Activated CD4-positive, alpha-beta T cell treated with anti-CD3 and anti-CD28 coated beads, Interleukin-2, amount 50 U/mL, for 1 hour (primary cell): ENCODE data around the gene GUCD1.
"Not testable (repeated sequence)": the region's sequence is repeated elsewhere in the genome, so short reads cannot be mapped to it uniquely, and the experiment has no call there.

Experiments
- DNase-seq: peaks from one replicate; pipeline ENCODE4 v3.0.0-alpha.2; 2020

GUCD1 gene

DNA sequence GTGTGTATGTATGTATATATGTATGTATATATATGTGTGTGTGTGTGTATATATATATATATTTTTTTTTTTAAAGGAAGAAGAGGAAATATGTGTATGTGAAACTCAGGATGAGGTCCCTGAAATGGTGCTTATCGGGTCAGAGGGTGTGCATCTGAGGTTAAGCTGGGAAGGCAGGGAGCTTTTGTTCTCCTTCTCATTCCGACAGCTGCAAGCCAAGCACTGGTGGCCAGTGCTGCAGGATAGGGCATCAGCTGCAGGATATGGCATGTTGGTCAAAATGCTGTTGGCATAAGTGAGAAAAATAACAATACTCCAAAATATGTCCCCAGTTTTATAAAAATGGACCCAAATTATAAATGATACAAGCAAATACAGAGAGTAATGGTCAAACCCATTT, 8.3 kb upstream of the GUCD1 start:
- DNase-seq = no peak

DNA sequence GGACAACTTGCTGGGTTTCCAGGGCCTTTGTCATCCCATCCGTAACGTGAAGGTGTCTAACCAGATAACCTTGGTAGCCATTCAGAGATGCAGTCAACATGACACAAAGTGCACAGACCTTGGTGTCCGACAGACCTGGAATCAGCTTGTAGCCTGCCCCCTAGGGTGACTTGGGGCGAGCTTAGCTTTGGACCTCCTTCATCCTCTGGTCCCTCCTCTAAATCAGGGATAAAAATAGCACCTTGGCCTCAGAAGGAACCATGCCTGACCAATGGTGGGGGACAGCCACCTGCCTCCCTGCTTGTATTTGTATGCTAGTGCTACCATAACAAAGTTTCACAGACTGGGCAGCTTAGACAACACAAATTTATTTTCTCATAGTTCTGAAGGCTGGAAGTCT, 4.5 kb upstream of the GUCD1 start:
- no peak for DNase-seq

DNA sequence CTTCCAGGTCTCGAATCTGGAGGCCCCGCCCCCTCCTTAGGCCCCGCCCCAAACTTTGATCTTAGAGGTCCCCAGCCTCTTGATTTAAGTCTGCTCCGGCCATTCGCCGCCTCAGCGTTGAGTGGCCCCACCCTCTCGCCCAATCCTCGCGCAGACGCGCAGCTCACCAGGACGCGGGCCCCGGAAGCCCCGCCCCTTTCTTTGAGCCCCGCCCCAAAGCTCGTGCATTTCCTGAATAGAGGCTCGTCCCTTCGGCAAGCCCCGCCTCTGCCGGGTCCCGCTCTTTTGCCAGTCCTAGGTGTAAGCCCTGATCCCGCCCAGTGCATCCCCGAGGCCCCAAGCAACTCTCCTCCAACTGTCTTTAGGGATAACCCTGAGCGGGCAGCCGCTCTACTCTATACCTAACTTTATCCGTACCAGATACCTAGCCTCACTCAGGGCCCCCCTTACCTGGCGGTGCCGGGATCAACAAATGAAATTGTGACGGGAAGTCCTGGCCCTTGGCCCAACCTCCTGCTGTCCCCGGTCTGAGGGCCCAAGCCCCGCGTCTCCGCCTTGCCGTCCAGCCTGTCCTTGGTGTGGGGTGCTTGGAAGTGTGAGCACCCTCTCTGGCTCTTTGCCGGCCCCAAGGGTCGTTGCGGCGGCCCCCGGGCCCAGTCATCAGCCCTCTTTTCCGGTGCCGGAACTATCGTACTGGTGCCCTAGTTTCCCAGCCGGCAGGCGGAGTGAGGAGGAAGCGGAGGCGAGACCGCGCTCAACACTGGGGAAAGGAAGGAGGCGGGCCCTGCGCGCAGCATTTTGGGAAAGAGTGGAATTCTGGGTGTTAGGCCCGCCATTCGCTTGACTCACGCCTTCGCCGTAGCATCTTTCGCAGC, 464 bp upstream of the GUCD1 start, which contains the start of gene SNRPD3:
Gene SNRPD3 (plus strand): TSS at position 835 of the 875 bp plus-strand sequence. CDS start 1,676 bp downstream, outside the sequence.
- peak; percentile 100 for DNase-seq

DNA sequence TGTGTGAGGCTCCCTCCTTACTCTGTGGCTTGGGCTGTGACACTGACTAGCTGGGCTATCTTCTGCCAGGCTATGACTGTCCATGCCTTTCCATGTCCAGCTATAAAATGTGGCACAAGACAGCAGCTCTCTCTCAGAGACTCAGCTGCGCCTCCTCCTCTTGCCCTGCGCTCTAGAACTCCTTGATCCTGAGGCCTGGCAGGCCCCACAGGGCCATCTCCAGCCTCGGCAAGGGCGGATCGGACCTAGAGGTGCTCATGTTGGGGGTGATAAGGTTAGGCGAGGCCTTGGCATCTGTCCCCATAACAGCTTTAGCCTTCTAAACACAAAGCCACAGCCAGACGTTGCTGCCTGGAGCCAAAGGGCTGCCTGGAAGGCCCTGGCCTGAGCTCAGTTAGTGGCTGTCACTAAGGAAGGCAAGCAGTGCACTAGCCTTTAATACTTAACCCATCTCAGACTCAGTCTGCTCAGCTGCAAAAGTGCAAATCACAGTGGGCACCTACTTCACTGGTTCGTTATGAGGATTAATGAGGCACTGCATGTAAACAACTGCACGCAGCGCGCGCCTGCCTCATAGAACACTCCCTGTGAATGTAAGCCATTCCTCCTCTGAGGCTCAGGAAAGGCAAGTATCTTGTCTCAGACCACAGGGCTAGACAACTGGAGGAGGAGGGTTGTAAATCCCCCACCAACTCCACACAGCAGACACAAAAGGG, 1.2 kb downstream of the GUCD1 start:
- no peak for DNase-seq

DNA sequence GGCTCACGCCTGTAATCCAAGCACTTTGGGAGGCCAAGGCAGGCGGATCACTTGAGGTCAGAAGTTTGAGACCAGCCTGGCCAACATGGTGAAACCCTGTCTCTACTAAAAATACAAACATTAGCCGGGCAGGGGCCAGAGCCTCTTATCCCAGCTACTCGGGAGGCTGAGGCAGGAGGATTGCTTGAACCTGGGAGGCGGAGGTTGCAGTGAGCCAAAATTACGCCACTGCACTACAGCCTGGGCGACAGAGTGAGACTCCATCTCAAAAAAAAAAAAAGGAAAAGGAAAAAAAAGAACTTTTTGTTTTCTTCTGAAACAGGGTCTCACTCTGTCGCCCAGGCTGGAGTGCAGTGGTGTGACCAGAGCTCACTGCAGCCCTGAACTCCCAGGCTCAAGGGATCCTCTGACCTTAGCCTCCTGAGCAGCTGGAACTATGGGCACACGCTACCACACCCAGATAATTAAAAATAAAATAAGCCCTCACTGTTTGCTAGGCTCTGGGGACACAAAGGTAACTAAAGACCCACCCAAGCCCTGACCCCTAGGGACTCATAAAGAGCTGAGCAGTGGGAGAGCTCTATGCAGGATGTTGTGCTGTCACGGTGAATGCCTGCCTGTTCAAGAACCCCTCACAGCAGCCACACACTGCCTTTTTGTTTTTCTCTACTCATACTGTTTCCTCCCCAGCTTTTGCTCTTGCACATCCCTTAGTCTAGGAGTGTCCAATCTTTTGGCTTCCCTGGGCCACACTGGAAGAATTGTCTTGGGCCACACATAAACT, 2.2 kb downstream of the GUCD1 start:
- not testable (repeated sequence) for DNase-seq

DNA sequence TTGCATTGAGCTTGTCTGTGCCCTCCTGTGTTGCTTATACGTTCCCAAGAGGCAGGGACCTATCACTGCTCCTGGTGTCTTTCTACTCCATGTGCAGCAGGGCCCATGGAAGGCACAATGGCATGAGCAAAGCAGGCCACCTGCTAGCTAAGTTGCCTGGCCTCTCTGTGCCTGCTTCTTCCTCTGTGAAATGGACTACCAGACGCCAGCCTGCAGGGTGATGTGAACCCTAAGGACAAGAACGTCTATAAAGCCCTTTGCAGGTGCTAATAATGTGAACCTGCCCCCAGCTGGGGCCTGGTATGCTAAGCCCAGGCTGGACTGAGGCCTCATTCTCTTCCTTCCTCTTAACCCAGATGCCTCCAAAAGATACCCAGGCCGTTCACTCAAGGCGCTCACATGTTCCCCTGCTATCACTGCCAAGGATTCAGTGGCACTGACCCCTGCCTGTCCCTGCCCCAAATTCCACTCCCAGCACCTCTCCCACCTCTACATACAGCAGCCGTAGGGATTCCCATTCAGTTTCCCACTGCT, 4.0 kb downstream of the GUCD1 start:
- DNase-seq = no peak

DNA sequence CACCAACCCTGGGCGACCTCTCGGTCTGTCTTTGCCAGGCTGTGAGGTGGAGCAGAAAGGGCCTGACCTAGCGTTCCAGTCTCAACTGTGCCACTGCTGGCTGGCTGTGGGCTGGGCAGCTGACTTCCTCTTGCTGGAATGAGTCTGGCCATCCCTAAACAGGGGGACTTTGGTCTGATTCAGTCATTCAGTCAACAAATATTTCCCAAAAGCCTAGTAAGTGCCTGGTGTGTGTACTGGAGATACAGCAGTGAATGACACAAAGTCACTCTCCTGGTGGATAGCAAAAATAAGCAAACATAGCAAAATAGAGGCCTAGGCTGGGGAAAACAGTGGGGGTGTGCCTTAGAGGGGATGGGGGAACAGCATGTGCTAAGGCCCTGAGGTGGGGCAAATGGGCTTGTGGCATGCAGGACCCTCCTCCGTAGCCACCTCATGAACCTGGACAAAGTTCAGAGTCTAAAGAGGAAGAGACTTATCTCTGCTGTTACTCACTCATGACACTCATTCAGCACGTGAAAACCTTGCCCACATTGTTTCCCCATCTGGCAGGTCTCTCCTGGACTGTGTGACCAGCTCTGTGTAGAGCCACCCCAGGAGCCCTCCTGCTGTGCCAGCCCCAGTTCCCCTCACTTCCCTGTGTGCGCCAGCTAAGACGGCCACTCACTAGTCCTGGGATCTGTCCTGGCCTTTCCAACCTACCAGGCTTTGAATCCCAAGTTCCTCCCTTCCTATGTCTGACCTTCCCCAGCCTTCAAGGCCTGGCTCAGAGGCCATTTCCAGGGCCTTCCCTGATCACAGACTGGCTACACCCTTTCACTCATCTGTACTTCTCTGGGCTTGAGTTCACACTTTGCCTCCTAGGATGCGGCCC, 4.7 kb downstream of the GUCD1 start:
- no peak for DNase-seq

DNA sequence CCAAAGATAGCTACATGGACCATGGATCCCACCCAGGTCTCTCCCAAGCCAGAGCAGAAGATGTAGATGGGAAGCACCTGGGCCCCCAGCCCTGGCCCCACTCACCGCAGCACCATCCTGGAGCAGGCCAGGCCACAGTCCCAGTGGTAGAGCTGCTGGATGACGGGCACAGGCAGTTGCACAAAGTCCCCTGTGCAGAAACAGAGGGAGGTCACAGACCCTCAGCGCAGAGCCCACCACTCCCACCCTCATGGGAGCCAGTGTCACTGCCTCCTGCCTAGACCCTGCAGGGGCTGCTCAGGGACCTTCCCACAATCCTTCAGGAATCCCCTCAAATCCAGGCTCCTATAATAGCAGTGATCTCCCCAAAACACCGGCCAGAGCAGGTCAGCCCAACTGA, 6.1 kb downstream of the GUCD1 start:
- no peak for DNase-seq

DNA sequence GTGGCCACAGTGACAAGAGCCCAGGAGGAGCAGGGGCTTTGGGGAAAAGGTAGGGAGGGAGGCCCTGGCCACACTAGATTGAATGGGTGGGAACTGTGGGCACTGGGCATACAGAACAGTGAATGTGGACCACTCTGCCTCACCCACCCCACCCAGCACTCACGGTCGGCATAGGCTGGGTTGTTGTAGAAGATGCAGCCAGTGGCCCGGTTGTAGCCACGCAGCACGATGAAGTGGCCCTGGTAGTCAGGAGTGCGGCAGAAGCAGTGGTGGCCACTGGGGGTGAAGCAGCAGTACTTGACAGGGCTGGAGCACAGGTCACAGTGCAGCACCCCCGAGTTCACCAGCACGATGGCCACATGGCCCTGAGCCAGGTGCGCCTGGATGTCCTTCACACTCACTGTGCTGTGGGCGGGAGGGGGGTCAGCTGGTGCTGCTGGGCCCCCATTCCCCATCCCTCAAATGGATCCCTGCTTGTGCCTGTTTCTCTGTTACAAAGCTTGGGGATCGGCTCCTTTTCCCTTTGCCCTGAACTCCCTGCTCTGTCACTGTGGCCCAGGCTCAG, 11.2 kb downstream of the GUCD1 start:
- no peak for DNase-seq

DNA sequence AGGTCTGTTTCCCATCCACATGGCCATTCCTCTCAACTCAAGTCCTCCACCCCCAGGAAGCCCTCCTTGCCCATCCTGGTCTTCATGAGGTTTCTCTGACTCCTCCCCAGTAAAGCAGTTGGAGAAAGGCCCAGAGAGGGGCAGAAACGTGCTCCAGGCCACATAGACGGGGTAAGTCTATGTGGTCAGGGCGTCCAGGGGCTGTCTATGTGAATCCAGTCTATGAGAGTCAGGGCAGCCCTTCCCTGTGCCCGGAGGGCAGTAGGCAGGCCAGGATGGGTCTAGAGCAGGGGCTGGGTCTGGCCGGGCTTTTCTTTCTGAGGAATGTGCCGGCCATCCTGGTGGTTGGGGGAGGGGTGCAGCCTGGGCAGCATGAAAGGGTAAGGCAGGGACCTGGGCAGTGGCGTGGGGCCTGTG, 11.7 kb downstream of the GUCD1 start:
- DNase-seq = no peak

DNA sequence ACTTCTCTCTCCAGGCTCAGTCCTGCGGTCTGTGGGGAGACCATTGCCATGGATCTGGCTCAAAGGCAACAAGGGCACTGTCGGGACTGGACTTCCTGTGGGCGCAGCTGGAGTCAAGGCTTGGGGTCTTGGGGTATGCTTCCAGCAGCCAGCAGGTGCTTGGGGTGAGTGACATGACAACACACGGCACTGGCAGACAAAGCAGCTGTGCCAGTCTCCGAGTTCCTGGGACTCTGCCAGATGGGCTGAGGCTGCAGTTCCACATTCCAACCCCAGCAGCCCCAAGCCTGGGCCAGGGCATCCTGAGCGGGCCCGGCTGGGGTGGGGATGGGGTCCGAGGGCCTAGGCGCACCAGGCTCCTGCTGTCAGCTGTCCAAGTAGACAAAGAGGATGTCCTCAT, 12.3 kb downstream of the GUCD1 start:
- no peak for DNase-seq

DNA sequence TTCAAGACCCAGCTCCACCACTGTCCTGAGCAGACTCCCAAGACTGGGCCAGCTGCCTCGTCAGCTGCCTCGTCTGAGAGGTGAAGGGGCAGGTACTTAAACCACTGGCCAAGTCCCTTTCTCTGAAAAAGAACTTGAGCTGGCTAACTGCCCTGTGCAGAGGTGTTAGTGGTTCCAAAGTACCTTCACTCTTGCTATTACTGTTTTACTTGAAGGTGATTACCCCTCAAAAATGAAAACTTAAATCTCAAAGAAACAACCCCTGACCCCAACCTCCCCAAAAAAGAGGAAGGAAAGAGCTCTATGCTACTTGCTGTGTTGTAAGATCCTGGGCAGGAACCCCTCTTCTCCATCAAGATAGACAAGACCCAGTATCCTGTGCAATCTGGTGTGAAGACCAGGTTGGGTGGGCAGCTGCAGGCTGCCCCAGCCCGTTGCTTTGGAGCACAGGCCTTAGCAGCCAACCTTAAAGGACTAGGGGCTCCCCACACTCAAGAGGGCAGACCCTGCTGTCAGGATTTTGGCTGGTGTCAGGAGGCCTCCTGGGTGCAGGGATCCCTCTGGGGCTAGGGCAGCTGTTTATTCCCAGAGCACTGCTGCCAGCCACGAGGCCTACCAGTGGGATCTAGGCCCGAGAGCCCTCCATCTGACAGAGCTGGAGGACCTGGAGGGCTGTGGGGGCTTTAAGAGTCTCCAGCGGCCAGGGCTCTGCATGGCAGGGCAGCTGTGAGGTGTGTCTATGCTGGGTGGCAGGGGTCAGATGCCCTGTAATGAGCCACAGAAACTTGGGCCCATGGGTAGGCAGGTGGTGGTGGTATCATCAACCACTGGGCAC, 13.0 kb downstream of the GUCD1 start:
- no peak for DNase-seq

DNA sequence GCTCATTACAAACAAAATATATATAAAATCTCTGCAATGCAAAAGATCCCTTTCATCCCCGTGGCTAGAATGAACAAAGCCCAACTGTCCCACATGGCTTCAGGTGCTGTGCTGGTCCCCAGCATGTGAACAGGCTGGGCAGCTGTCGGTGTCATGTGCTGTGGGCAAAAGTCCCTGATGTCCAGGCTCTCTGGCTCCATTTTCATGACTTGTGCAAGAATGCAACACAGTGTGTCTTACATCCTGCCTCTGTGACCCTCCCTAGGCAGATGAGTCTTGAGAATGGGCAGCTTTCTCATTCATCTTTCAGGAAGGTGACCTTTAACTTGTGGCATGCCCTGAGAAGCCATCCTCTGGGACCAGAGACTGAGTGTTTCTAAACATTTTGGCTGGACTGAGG, 14.5 kb downstream of the GUCD1 start:
- no peak for DNase-seq

DNA sequence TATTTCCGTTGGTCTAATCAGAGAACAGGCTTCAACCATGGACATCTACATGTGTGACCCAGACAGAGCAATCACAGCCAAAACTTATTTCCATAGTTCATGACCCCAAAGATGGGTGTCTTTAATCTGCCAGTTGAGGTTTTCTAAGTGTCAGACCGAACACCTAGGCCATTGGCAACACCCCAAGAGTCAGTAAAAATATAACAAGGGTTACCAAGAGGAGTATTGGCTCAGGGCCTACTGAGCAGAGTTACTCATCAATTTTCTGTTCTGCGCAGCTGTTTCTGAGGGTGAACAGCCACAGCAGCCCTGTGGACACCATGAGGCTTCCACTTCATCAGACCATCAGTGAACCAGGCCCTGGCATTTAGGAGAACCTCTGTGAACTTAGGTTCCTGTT, 18.8 kb downstream of the GUCD1 start:
- DNase-seq = no peak

DNA sequence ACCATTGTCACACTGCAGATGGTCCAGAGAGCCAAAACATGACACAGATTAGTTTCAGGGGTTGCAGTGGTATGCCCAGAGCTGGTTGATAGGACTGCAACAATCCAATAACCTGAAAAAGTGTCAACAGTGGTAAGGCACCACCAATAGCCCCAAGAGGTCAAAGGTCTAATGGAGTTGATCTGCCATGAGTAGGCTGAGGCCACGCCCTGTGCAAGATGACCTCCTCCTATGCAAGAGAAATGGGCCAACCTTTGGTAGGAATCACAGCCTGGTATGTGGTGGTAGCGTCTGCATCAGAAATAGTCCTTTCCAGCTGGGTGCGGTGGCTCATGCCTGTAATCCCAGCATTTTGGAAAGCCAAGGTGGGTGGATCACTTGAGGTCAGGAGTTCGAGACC, 19.6 kb downstream of the GUCD1 start:
- no peak for DNase-seq

DNA sequence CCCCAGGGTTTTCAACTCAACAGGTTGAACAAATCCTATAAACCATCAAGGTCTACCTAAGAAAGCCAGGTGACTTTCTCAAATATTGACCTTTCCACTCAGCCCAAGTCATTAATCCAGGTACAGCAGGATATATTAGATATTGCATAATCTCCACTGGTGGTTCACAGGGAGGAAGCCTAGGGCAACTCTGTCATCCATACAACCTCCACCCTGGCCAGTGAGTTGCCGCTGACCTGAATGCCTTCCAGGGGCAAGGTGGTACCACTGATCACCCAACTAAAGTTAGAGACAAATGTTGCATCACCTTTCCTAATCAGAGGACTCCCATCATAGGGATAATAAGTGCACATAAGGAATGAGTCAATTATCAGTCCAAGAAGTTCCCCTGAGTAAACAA, 22.9 kb downstream of the GUCD1 start:
- DNase-seq = no peak

DNA sequence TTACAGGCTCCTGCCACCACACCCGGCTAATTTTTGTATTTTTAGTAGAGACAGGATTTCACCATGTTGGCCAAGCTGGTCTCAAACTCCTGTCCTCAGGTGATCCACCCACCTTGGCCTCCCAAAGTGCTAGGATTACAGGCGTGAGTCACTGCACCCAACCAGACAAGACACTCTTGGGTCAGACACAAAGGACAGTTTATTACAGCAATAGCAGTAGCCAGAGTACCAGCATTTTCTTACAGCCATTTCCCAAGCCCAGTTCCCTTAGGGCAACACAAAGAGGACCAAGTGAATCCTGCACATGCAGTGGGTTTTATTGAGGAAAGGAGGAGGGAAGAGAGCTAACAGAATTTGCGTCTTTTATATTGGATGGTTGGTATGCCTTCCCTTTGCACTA, 24.0 kb downstream of the GUCD1 start:
- not testable (repeated sequence) for DNase-seq

DNA sequence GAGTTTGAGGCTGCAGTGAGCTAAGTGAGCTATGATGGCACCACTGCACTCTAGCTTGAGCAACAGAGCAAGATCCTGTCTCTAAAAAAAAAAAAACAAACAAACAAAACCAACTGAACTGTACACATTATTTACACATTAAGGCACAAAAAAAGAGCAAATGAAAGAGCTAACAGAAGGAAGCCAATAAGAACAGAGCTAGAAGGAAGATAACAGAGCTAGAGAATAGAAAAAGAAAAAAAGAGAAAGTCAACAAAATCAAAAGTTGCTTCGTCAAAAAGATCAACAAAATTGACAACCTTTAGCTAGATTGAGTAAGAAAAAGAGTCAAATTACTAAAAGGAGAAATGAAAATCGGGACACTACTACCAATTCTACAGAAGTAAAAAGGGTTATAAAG, 25.0 kb downstream of the GUCD1 start:
- no peak for DNase-seq

DNA sequence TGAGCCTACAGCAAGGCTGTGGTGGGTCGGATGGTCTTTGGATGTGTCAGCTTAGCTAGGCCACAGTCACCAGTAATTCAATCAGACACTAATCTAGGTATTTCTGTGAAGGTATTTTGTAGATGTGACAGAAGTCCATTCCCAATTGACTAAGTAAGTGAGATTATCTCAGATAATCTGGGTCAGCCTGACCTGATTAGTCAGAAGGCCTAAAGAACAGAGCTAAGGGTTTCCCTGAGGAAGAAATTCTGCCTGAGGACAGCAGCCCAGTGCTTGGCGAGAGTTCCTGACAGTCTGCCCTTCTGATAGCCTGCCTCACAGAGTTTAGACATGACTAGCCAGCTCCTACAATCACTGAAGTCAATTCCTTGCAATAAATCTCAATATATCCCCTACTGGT, 28.7 kb downstream of the GUCD1 start:
- DNase-seq = no peak

DNA sequence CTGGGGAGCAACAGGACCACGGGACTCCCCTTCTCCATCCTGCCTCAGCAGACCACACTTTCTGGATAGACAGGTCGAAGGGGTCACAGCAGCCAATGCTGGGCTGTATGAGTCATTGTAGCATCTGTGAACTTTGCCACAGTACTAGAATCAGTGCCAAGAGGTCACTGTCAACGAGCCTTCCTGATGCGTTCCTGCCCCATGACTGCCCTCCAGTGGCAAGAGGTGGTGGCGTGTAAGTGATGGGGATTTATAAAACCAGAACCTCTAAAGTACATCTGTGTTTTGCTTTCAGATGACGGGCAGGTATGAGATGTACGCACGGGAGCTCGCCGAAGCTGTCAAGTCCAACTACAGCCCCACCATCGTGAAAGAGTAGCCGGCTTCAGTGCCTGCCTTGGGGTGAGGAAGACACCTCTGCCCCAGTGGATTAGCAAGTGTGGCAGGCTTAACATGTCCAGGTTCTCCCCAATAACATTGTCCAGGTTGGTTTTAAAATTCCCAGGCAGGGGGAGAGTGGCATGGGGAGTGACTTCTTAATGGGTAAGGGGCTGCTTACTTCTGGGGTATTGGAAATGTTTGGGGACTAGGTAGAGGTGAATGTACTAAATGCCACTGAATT, 29.4 kb downstream of the GUCD1 start:
- peak; percentile 76 for DNase-seq
